ENCODE data around the gene LTA4H. TPM values are rescaled to one million over a fixed set of nuclear protein-coding genes. Genes with fewer than 3 reads are reported as not detected.

The LTA4H gene
- total RNA-seq, 4 donors from 2014 or later: 65.3 to 110 (median 67.6) TPM

- Histone ChIP-seq H3K27ac (no peak overlapping the region), H3K9me3 (no peaks in the 10 kb centered on the region), H3K4me3 (no peak overlapping the region), H3K27me3 (no peaks in the 10 kb centered on the region), H3K36me3 (peaks cover 0 to 19% of the 10 kb centered on the region in 2 donors), H3K4me1 (peaks cover 0 to 13% (median 0%) of the 10 kb centered on the region in 3 donors)
- WGBS, 2 donors (ENCODE audit: low coverage in 1 of 2): 91 to 99% methylated on average over 9 to 13 of the region's 29 CpGs
- no peak for ATAC-seq
- TF ChIP-seq CTCF (IDR thresholded peaks at IDR 0.05) (no peak), POLR2A (IDR thresholded peaks at IDR 0.05) (no peak), EP300 (IDR thresholded peaks at IDR 0.05) (no peak), POLR2AphosphoS5 (IDR thresholded peaks at IDR 0.05) (no peak)
Observed at GRCh38 chr12:95995238-95996031, 40.0 kb downstream of the LTA4H start.

GRCh38 chr12:95994476-95994875 is 40.9 kb downstream of the LTA4H start:
- H3K36me3 ChIP-seq: peaks cover 0 to 10% of the 10 kb centered on the region in 2 donors
- H3K4me3 ChIP-seq: no peak overlapping the region
- no peak for ATAC-seq
- TF ChIP-seq POLR2AphosphoS5 (IDR thresholded peaks at IDR 0.05) (no peak), CTCF (IDR thresholded peaks at IDR 0.05) (no peak), POLR2A (IDR thresholded peaks at IDR 0.05) (no peak), EP300 (IDR thresholded peaks at IDR 0.05) (no peak)
- 82 to 100% methylated on average over 1 to 4 of the region's 5 CpGs for WGBS, 2 donors (ENCODE audit: low coverage in 1 of 2)
- no peak overlapping the region for H3K27ac ChIP-seq
- no peaks in the 10 kb centered on the region for H3K9me3 ChIP-seq
- H3K27me3 ChIP-seq: no peaks in the 10 kb centered on the region
- H3K4me1 ChIP-seq: peaks cover 0 to 13% (median 0%) of the 10 kb centered on the region in 3 donors

- peaks cover 0 to 9% of the 10 kb centered on the region in 2 donors for H3K36me3 ChIP-seq
- H3K4me1 ChIP-seq: peaks cover 0 to 9% (median 0%) of the 10 kb centered on the region in 3 donors
- ATAC-seq: no peak
- H3K27ac ChIP-seq: no peak overlapping the region
- TF ChIP-seq EP300 (IDR thresholded peaks at IDR 0.05) (no peak), POLR2AphosphoS5 (IDR thresholded peaks at IDR 0.05) (no peak), POLR2A (IDR thresholded peaks at IDR 0.05) (no peak), CTCF (IDR thresholded peaks at IDR 0.05) (no peak)
- H3K4me3 ChIP-seq: no peak overlapping the region
- H3K27me3 ChIP-seq: no peaks in the 10 kb centered on the region
- no peaks in the 10 kb centered on the region for H3K9me3 ChIP-seq
- whole genome bisulfite sequencing, 2 donors (ENCODE audit: low coverage in 1 of 2): 84 to 89% methylated on average over 6 to 7 of the region's 7 CpGs
Observed at GRCh38 chr12:95993907-95994306, 41.5 kb downstream of the LTA4H start.

GRCh38 chr12:95990136-95990535 is 45.3 kb downstream of the LTA4H start:
- 75 to 83% methylated on average over 5 to 6 of the region's 7 CpGs for WGBS, 2 donors (ENCODE audit: low coverage in 1 of 2)
- no peak for ATAC-seq
- H3K4me1 ChIP-seq: no peaks in the 10 kb centered on the region
- H3K36me3 ChIP-seq: no peaks in the 10 kb centered on the region
- H3K4me3 ChIP-seq: no peak overlapping the region
- H3K27me3 ChIP-seq: no peaks in the 10 kb centered on the region
- no peak for TF ChIP-seq CTCF (IDR thresholded peaks at IDR 0.05)
- no peak for TF ChIP-seq POLR2AphosphoS5 (IDR thresholded peaks at IDR 0.05)
- no peak for TF ChIP-seq EP300 (IDR thresholded peaks at IDR 0.05)
- TF ChIP-seq POLR2A (IDR thresholded peaks at IDR 0.05): no peak
- no peaks in the 10 kb centered on the region for H3K9me3 ChIP-seq
- no peak overlapping the region for H3K27ac ChIP-seq

Measured in gastroesophageal sphincter (tissue), 4 donors.